Osteoblast (primary cell): ENCODE results near the gene WAC. TPM values are rescaled to one million over a fixed set of nuclear protein-coding genes. Genes with fewer than 3 reads are reported as not detected.

ENCODE experiments used
- DNase-seq: peaks from one replicate; pipeline ENCODE4 v3.0.0; 2011; ENCODE audit warnings: low spot score, mixed read lengths; ENCODE audit not compliant: insufficient read length; ENCODE audit errors: missing footprints
- H2AFZ ChIP-seq: 2 replicates; pipeline ENCODE4 v1.6.0; 2011; ENCODE audit warnings: mild to moderate bottlenecking, low read length
- H3K27ac ChIP-seq: 2 replicates; pipeline ENCODE4 v1.5.1; 2011; ENCODE audit warnings: mild to moderate bottlenecking, low read depth, low read length, moderate library complexity
- H3K27me3 ChIP-seq: 2 replicates; pipeline ENCODE4 v1.6.0; 2012; ENCODE audit warnings: mild to moderate bottlenecking, control low read depth, inconsistent platforms, low read length, moderate library complexity; ENCODE audit not compliant: insufficient read depth
- H3K36me3 ChIP-seq: 2 replicates; pipeline ENCODE4 v1.5.1; 2011; ENCODE audit warnings: mild to moderate bottlenecking, low read length, control low read depth, moderate library complexity; ENCODE audit not compliant: insufficient read depth
- H3K4me1 ChIP-seq: 2 replicates; pipeline ENCODE4 v1.5.1; 2011; ENCODE audit warnings: mild to moderate bottlenecking, low read length, control low read depth, moderate library complexity; ENCODE audit not compliant: insufficient read depth
- H3K4me2 ChIP-seq: 2 replicates; pipeline ENCODE4 v1.6.0; 2011; ENCODE audit warnings: mild to moderate bottlenecking, low read length; ENCODE audit not compliant: insufficient read depth
- H3K4me3 ChIP-seq: fragments of 200-600 bp; sonication (generic); 3 replicates; pipeline ENCODE4 v1.5.1; 2012; ENCODE audit warnings: mild to moderate bottlenecking, low read length, inconsistent platforms; ENCODE audit not compliant: insufficient read depth
- H3K79me2 ChIP-seq: 2 replicates; pipeline ENCODE4 v1.6.0; 2012; ENCODE audit warnings: mild to moderate bottlenecking, low read length, control low read depth, inconsistent platforms; ENCODE audit not compliant: insufficient read depth
- H3K9me3 ChIP-seq: 2 replicates; pipeline ENCODE4 v1.5.1; 2011; ENCODE audit warnings: low read depth, low read length, control low read depth
- H4K20me1 ChIP-seq: 2 replicates; pipeline ENCODE4 v1.6.0; 2012; ENCODE audit warnings: mild to moderate bottlenecking, low read length, control low read depth; ENCODE audit not compliant: insufficient read depth
- total RNA-seq: library from RNA; depleted of rRNA; stranded (reverse); fragments of >200 nt; gene quantifications from 2 replicates; pipeline ENCODE4 v1.2.3, GENCODE V29; 2012
- TF ChIP-seq, protein P1 (sequence below): IDR thresholded peaks from 2 replicates; pipeline ENCODE4 v1.5.1; 2011; ENCODE audit warnings: mild to moderate bottlenecking, low read depth, low read length, moderate library complexity; ENCODE audit errors: extremely low read depth

Gene WAC
- total RNA-seq, 1 donor: 77.1 TPM

DNA sequence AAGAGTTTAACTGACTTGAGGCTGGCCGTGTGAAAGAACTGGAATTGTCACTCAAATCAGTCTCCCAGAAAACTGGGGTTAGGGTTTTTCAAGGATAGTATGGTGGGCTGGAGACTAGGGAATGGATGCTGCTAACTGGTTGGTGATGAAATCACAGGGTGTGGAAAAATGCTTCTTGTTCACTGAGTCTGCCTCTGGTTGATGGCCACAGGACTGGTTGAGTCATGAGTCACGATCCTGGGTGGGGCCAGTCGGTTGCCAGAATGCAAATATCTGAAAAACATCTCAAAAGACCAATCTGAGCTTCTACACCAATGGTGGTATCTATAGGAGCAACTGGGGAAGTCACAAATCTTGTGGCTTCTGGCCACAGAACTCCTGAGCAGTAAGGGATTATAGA lies 128.1 kb downstream of the WAC start:
- H3K36me3 ChIP-seq: no peaks in the 10 kb centered on the region
- H3K4me3 ChIP-seq: no peak overlapping the region
- TF ChIP-seq, protein P1, sequence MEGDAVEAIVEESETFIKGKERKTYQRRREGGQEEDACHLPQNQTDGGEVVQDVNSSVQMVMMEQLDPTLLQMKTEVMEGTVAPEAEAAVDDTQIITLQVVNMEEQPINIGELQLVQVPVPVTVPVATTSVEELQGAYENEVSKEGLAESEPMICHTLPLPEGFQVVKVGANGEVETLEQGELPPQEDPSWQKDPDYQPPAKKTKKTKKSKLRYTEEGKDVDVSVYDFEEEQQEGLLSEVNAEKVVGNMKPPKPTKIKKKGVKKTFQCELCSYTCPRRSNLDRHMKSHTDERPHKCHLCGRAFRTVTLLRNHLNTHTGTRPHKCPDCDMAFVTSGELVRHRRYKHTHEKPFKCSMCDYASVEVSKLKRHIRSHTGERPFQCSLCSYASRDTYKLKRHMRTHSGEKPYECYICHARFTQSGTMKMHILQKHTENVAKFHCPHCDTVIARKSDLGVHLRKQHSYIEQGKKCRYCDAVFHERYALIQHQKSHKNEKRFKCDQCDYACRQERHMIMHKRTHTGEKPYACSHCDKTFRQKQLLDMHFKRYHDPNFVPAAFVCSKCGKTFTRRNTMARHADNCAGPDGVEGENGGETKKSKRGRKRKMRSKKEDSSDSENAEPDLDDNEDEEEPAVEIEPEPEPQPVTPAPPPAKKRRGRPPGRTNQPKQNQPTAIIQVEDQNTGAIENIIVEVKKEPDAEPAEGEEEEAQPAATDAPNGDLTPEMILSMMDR: no peak
- H3K27ac ChIP-seq: no peak overlapping the region
- H3K79me2 ChIP-seq: no peaks in the 10 kb centered on the region
- peak; percentile 93 for DNase-seq
- H3K4me1 ChIP-seq: peaks cover 20% of the 10 kb centered on the region
- H4K20me1 ChIP-seq: no peaks in the 10 kb centered on the region
- H3K4me2 ChIP-seq: no peak overlapping the region
- H3K9me3 ChIP-seq: no peaks in the 10 kb centered on the region
- H3K27me3 ChIP-seq: no peaks in the 10 kb centered on the region
- H2AFZ ChIP-seq: no peak overlapping the region

DNA sequence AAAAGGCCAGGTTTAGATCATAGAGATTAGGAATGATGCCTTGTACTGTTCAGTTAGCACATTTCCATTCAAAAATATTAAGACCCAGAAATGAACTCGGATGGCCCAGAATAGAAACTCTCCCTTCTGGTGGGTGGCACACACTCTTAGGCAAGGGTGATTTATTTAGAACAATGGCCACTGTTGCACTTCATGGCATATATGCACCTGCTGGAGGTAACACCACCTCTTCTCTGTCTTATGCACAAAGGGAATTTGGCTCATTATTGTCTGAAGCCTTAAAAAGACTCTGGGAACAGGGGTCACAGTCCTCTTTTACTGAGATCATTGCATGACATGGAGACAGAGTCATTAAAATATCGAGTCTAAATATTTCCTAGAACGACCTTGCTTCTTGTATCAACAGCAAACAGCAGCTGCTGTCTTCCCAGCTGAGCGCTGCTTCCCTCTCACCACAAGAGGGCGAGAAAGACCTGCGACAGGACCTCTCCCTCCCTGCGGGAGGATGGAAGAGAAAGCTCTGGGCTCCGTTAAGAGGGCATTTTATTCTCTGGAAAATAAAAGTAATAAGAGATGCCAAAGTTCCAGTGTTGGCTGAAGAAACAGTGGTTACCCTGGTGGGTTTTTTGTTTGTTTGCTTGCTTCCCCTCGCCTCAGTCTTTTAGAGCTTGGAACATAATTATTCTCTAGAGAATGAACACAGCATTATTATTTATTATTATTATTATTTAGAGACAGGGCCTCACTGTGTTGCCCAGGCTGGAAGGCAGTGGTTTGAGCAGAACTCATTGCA lies 130.9 kb downstream of the WAC start:
- H3K27ac ChIP-seq: peak overlapping the region; percentile 31
- no peak overlapping the region for H2AFZ ChIP-seq
- H3K27me3 ChIP-seq: peaks cover 19% of the 10 kb centered on the region
- DNase-seq: peak; percentile 83
- no peak overlapping the region for H3K4me3 ChIP-seq
- H3K4me2 ChIP-seq: no peak overlapping the region
- H3K79me2 ChIP-seq: no peaks in the 10 kb centered on the region
- TF ChIP-seq, protein P1: peak; percentile 100
- H3K9me3 ChIP-seq: no peaks in the 10 kb centered on the region
- H3K4me1 ChIP-seq: peaks cover 23% of the 10 kb centered on the region
- H4K20me1 ChIP-seq: no peaks in the 10 kb centered on the region
- H3K36me3 ChIP-seq: no peaks in the 10 kb centered on the region

DNA sequence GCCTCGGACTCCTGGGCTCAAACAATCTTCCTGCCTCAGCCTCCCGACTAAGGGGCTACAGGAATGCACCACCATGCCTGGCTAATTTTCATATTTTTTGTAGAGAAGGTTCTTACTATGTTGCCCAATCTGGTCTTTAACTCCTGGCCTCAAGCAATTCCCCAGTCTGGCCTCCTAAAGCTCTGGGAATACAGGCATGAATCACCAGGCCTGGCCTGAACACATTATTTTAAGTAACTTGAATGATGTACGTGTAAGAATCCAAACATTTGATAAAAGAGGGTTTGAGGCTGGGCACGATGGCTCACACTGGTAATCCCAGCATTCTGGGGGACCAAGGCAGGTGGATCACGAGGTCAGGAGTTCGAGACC lies 131.4 kb downstream of the WAC start:
- Histone ChIP-seq H3K27me3 (peaks cover 25% of the 10 kb centered on the region), H2AFZ (no peak overlapping the region), H3K4me3 (no peak overlapping the region), H3K4me1 (peaks cover 29% of the 10 kb centered on the region), H3K27ac (peak overlapping the region; percentile 31), H4K20me1 (no peaks in the 10 kb centered on the region), H3K9me3 (no peaks in the 10 kb centered on the region), H3K36me3 (no peaks in the 10 kb centered on the region), H3K79me2 (no peaks in the 10 kb centered on the region), H3K4me2 (no peak overlapping the region)
- no peak for DNase-seq
- TF ChIP-seq, protein P1: no peak

DNA sequence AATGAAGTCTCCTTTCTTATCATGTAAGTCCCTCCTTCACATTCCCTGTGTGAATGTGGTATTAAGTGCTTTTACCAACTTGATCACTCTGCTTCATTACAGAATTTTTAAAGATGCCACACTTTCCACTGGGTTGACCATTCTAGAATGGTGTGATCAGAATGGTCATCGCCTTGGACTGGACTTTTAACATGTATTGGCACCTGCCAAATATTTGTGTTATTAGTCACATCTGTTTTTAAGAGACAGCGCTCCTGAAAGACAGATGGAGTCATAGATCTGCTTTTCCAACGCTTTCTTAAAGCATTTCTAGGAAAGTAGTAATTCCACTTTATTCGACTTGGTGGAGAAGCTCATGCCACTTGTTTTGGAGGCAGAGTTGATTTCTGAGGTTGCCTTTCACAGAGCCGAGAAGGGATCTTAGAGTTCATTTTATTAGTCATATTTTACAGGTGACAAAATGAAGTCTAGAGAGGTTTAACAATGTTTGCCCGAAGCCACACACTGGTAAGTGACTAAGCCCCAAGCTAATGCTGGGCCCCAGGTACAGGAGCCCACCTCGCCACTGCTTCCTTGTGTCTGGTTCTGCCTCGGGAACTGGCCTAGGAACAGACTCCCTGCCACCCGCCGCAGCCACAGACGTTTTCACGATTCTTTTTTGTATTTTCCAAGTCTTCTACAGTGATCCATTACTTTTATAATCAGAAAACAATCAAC lies 134.0 kb downstream of the WAC start:
- no peak for DNase-seq
- Histone ChIP-seq H3K36me3 (no peaks in the 10 kb centered on the region), H3K9me3 (no peaks in the 10 kb centered on the region)

More for the DNA sequence above, 134.0 kb downstream of the WAC start:
- TF ChIP-seq, protein P1: no peak
- Histone ChIP-seq H3K27me3 (peaks cover 39% of the 10 kb centered on the region), H3K27ac (no peak overlapping the region), H3K79me2 (no peaks in the 10 kb centered on the region), H3K4me2 (no peak overlapping the region), H2AFZ (no peak overlapping the region), H3K4me3 (no peak overlapping the region), H3K4me1 (peaks cover 17% of the 10 kb centered on the region), H4K20me1 (no peaks in the 10 kb centered on the region)
